K562 (cell line): ENCODE data around the gene HGS. TPM values are rescaled to one million over a fixed set of nuclear protein-coding genes. Genes with fewer than 3 reads are reported as not detected.
A peak's percentile ranks its signal among the peaks of the same experiment; 100 is the strongest.

Experiments used
- ARID1B ChIP-seq: fragments of 450-650 bp; IDR thresholded peaks from 2 replicates; pipeline ENCODE4 v1.6.1; 2016; ENCODE audit warnings: antibody characterized with exemption, mild to moderate bottlenecking, inconsistent platforms
- CBFA2T3 ChIP-seq: fragments of 450-650 bp; IDR thresholded peaks from 2 replicates; pipeline ENCODE4 v1.6.1; 2017
- CREB3 ChIP-seq: fragments of 450-650 bp; conservative IDR thresholded peaks from 2 replicates; pipeline ENCODE4 v1.6.1; 2016; ENCODE audit warnings: missing genetic modification characterization, low read depth, mild to moderate bottlenecking, missing compliant biosample characterization, moderate library complexity
- MEF2A ChIP-seq: IDR thresholded peaks from 2 replicates; pipeline ENCODE4 v1.6.1; 2011; ENCODE audit warnings: low read depth, mild to moderate bottlenecking, low read length, moderate library complexity; ENCODE audit not compliant: control insufficient read depth
- NBN ChIP-seq: fragments of 450-650 bp; IDR thresholded peaks from 2 replicates; pipeline ENCODE4 v1.6.1; 2016; ENCODE audit warnings: low read depth, mild to moderate bottlenecking
- NFIC ChIP-seq: fragments of 450-650 bp; IDR thresholded peaks from 2 replicates; pipeline ENCODE4 v1.6.1; 2017; ENCODE audit warnings: mild to moderate bottlenecking, inconsistent platforms
- SMARCE1 ChIP-seq: fragments of 450-650 bp; IDR thresholded peaks from 2 replicates; pipeline ENCODE4 v1.7.1; 2016; ENCODE audit warnings: mild to moderate bottlenecking
- STAT5A ChIP-seq: IDR thresholded peaks from 2 replicates; pipeline ENCODE4 v1.6.1; 2012; ENCODE audit warnings: low read length, inconsistent platforms, borderline replicate concordance
- TBL1XR1 ChIP-seq, 2 experiments: IDR thresholded peaks; 2 replicates each; pipeline ENCODE4 v1.6.1; 2012; ENCODE audit warnings: improper control_type of control experiment in 2 of 2, low read length in 2 of 2, mild to moderate bottlenecking in 1 of 2
- ZBTB26 ChIP-seq: fragments of 450-650 bp; formaldehyde crosslinking; IDR thresholded peaks from 2 replicates; pipeline ENCODE4 v1.4.0; 2022; ENCODE audit warnings: missing genetic modification characterization
- ZNF280A ChIP-seq: fragments of 450-650 bp; IDR thresholded peaks from 2 replicates; pipeline ENCODE4 v1.6.1; 2018; ENCODE audit warnings: mild to moderate bottlenecking, low read depth; ENCODE audit not compliant: partially characterized antibody
- ZNF584 ChIP-seq: fragments of 200-800 bp; sonication (Bioruptor generic); IDR thresholded peaks from 2 replicates; pipeline ENCODE4 v1.6.1; 2016; ENCODE audit warnings: low read depth, mild to moderate bottlenecking, missing genetic modification characterization, missing compliant biosample characterization
- ZNF655 ChIP-seq: fragments of 250-450 bp; sonication (Bioruptor Pico); IDR thresholded peaks from 2 replicates; pipeline ENCODE4 v1.5.0; 2021
- ZNF780A ChIP-seq: fragments of 250-450 bp; sonication (Bioruptor Pico); IDR thresholded peaks from 2 replicates; pipeline ENCODE4 v1.5.0; 2021; ENCODE audit warnings: mild to moderate bottlenecking
- polyA plus RNA-seq, 8 experiments: library from polyadenylated mRNA; depleted of rRNA in 4 of 8; stranded (reverse) in 5 of 8; unstranded in 3 of 8; fragments of >200 nt; fragmentation: Nextera tagmentation in 2 of 8; fragmentation: Illumina TruSeq in 1 of 8; extraction: Ambion mirVana in 2 of 8; extraction: Trizol in 1 of 8; gene quantifications; 2 replicates each; pipeline versions ENCODE4 v1.2.1 to v1.2.3, GENCODE V29; 2011 to 2014; ENCODE audit warnings: inconsistent platforms in 1 of 8, missing spikeins in 1 of 8
- total RNA-seq, 7 experiments: library from RNA; depleted of rRNA in 6 of 7; stranded (reverse); fragments of >200 nt in 6 of 7; fragmentation: Illumina TruSeq in 2 of 7; extraction: Trizol in 2 of 7; gene quantifications; 2 replicates each; pipeline versions ENCODE4 v1.2.1 to v1.2.3, GENCODE V29; 2011 to 2021; ENCODE audit warnings: low replicate concordance in 1 of 7
- TF ChIP-seq, protein P1 (sequence below): fragments of 150-350 bp; conservative IDR thresholded peaks from 2 replicates; pipeline ENCODE4 v1.6.1; 2014; ENCODE audit warnings: low read length
- TF ChIP-seq, protein P2 (sequence below): fragments of 150-350 bp; IDR thresholded peaks from 2 replicates; pipeline ENCODE4 v1.6.1; 2014; ENCODE audit warnings: low read depth, mild to moderate bottlenecking, low read length, borderline replicate concordance

HGS gene
- total and polyA plus RNA-seq, 9 of the 15 experiments (the other 6 are each of a cell fraction or from before 2014, with no cell fraction given), result 3.9 to 176 (median 77.1) TPM

DNA sequence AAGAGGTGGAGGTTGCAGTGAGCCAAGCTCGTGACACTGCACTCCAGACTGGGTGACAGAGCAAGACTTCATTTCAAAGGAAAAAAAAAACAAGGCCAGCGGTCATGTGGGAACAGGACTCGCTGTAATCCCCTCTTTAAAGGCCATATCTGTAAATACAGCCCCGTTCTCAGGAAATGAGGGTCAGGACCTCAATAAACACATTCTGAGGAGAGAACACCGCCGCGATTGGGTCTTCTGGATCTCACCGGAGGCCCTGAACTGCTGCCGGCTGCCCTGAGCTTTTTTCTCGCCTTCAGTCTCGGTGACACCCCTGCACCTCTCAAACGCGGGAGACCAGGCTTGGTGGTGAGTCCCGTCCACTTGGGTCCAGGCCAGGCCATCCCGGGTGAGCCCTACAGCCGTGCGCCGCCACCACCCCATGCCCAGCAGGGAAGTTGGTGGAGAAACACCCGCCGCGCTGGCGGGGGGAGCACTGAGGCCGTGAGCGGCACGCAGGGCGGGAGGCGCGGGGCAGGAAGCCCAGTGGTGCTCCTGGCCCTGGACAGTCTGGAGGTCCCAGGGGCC lies 56.7 kb downstream of the HGS start (continued):
- TF ChIP-seq ZBTB26, result no peak
- no peak for TF ChIP-seq ZNF655 (CRISPR knock-in tag)
- no peak for TF ChIP-seq ZNF780A (CRISPR knock-in tag)
- TF ChIP-seq ARID1B, result peak; percentile 66
- TF ChIP-seq, protein P1, sequence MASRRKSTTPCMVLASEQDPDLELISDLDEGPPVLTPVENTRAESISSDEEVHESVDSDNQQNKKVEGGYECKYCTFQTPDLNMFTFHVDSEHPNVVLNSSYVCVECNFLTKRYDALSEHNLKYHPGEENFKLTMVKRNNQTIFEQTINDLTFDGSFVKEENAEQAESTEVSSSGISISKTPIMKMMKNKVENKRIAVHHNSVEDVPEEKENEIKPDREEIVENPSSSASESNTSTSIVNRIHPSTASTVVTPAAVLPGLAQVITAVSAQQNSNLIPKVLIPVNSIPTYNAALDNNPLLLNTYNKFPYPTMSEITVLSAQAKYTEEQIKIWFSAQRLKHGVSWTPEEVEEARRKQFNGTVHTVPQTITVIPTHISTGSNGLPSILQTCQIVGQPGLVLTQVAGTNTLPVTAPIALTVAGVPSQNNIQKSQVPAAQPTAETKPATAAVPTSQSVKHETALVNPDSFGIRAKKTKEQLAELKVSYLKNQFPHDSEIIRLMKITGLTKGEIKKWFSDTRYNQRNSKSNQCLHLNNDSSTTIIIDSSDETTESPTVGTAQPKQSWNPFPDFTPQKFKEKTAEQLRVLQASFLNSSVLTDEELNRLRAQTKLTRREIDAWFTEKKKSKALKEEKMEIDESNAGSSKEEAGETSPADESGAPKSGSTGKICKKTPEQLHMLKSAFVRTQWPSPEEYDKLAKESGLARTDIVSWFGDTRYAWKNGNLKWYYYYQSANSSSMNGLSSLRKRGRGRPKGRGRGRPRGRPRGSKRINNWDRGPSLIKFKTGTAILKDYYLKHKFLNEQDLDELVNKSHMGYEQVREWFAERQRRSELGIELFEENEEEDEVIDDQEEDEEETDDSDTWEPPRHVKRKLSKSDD, result no peak
- TF ChIP-seq CREB3, result no peak
- no peak for TF ChIP-seq ZNF280A
- peak in 1 of 2 experiments; percentile 14; a peak in 1 of 4 replicates for TF ChIP-seq TBL1XR1 (IDR thresholded peaks at IDR 0.05; ENCODE audit: low read length in 2 of 2)
- peak; percentile 43; the same call in 1 of the 2 replicates for TF ChIP-seq SMARCE1
- TF ChIP-seq NFIC, result peak; percentile 22
- TF ChIP-seq NBN, result peak; percentile 63; the same call in 1 of the 2 replicates
- TF ChIP-seq, protein P2, sequence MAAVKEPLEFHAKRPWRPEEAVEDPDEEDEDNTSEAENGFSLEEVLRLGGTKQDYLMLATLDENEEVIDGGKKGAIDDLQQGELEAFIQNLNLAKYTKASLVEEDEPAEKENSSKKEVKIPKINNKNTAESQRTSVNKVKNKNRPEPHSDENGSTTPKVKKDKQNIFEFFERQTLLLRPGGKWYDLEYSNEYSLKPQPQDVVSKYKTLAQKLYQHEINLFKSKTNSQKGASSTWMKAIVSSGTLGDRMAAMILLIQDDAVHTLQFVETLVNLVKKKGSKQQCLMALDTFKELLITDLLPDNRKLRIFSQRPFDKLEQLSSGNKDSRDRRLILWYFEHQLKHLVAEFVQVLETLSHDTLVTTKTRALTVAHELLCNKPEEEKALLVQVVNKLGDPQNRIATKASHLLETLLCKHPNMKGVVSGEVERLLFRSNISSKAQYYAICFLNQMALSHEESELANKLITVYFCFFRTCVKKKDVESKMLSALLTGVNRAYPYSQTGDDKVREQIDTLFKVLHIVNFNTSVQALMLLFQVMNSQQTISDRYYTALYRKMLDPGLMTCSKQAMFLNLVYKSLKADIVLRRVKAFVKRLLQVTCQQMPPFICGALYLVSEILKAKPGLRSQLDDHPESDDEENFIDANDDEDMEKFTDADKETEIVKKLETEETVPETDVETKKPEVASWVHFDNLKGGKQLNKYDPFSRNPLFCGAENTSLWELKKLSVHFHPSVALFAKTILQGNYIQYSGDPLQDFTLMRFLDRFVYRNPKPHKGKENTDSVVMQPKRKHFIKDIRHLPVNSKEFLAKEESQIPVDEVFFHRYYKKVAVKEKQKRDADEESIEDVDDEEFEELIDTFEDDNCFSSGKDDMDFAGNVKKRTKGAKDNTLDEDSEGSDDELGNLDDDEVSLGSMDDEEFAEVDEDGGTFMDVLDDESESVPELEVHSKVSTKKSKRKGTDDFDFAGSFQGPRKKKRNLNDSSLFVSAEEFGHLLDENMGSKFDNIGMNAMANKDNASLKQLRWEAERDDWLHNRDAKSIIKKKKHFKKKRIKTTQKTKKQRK, result no peak
- no peak for TF ChIP-seq MEF2A
- TF ChIP-seq STAT5A, result peak; percentile 44; the same call in 1 of the 2 replicates
- TF ChIP-seq ZNF584, result no peak
- TF ChIP-seq CBFA2T3, result peak; percentile 85
